Duodenal mucosa (tissue), 2 donors: ENCODE results near the gene EFCAB12.
"Not testable (repeated sequence)": the region's sequence is repeated elsewhere in the genome, so short reads cannot be mapped to it uniquely, and the experiment has no call there.

Source experiments
- H3K27ac ChIP-seq: one replicate; pipeline ENCODE4 v1.7.0; 2013; ENCODE audit warnings: low read depth, low read length
- H3K27me3 ChIP-seq, 2 donors: one replicate each; pipeline ENCODE4 v1.7.0; 2013; ENCODE audit warnings: low read length in 2 of 2, control low read depth in 1 of 2; ENCODE audit not compliant: insufficient read depth in 2 of 2, control insufficient read depth in 1 of 2
- H3K36me3 ChIP-seq, 2 donors: one replicate each; pipeline ENCODE4 v1.7.0; 2013; ENCODE audit warnings: low read length in 2 of 2, control low read depth in 1 of 2; ENCODE audit not compliant: insufficient read depth in 2 of 2, control insufficient read depth in 1 of 2
- H3K4me1 ChIP-seq, 2 donors: one replicate each; pipeline ENCODE4 v1.7.0; 2013; ENCODE audit warnings: low read length in 2 of 2, control low read depth in 1 of 2; ENCODE audit not compliant: insufficient read depth in 2 of 2, control insufficient read depth in 1 of 2
- H3K4me3 ChIP-seq, 2 donors: one replicate each; pipeline ENCODE4 v1.7.0; 2013; ENCODE audit warnings: low read length in 2 of 2, low read depth in 1 of 2
- H3K9ac ChIP-seq, 2 donors: one replicate each; pipeline ENCODE4 v1.7.0; 2013; ENCODE audit warnings: low read length in 2 of 2, low read depth in 1 of 2
- H3K9me3 ChIP-seq, 2 donors: one replicate each; pipeline ENCODE4 v1.7.0; 2013; ENCODE audit warnings: low read length in 2 of 2, control low read depth in 1 of 2; ENCODE audit not compliant: control insufficient read depth in 1 of 2

EFCAB12 gene

GRCh38 chr3:129387487-129387886 is 40.9 kb downstream of the EFCAB12 start:
- Histone ChIP-seq H3K9ac (no peak overlapping the region), H3K4me3 (no peak overlapping the region), H3K27ac (no peak overlapping the region), H3K27me3 (no peaks in the 10 kb centered on the region), H3K4me1 (no peaks in the 10 kb centered on the region), H3K9me3 (no peaks in the 10 kb centered on the region), H3K36me3 (peaks cover 9 to 50% of the 10 kb centered on the region in 2 donors)

DNA sequence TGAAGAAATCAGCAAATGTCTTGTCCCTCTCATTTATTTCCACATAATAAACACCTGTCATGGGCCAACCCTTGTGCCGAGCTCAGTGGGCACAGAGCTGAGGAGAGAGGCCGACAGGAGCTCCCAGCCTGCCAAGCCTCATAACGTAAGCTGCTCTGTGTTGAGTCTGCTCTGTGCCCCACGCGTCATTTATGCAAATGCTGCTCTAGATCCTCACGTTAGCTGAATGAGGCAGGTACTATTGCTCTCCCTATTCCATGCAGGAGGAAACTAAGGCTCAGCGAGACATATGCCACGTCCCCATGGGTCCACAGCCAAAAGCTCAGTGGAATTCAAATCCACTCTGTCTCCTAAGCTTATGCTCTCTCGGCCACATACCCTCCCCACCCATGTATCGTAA is 41.5 kb downstream of the EFCAB12 start:
- Histone ChIP-seq H3K9ac (no peak overlapping the region), H3K4me1 (no peaks in the 10 kb centered on the region), H3K4me3 (no peak overlapping the region), H3K27ac (no peak overlapping the region), H3K27me3 (no peaks in the 10 kb centered on the region), H3K9me3 (no peaks in the 10 kb centered on the region), H3K36me3 (peaks cover 9 to 45% of the 10 kb centered on the region in 2 donors)

DNA sequence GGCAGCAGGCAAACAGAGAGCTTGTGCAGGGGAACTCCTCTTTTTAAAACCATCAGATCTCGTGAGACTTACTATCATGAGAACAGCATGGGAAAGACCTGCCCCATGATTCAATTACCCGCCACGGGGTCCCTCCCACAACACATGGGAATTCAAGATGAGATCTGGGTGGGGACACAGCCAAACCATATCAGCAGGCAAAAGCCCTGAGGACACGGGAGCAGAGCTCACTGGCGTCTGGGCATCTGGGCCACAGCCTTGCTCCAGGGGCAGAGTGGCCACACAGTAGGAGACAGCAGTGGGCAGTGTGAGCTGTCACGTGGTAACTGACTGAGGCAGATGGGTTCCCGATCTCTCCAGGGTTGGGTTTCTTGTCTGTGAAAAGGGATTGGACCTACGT is 42.9 kb downstream of the EFCAB12 start:
- not testable (repeated sequence) for H3K9ac ChIP-seq, H3K4me3 ChIP-seq, H3K9me3 ChIP-seq, H3K27me3 ChIP-seq, H3K27ac ChIP-seq, H3K4me1 ChIP-seq
- peaks cover 9 to 32% of the 10 kb centered on the region in 2 donors for H3K36me3 ChIP-seq

GRCh38 chr3:129384594-129385323 is 43.7 kb downstream of the EFCAB12 start:
- Histone ChIP-seq H3K4me1 (no peaks in the 10 kb centered on the region), H3K27me3 (no peaks in the 10 kb centered on the region), H3K9me3 (peaks cover 3 to 6% of the 10 kb centered on the region in 2 donors), H3K4me3 (no peak overlapping the region), H3K36me3 (peaks cover 9 to 26% of the 10 kb centered on the region in 2 donors), H3K9ac (no peak overlapping the region), H3K27ac (no peak overlapping the region)

GRCh38 chr3:129384103-129384502 is 44.3 kb downstream of the EFCAB12 start:
- H3K9me3 ChIP-seq, H3K4me3 ChIP-seq, H3K9ac ChIP-seq, H3K4me1 ChIP-seq, H3K27me3 ChIP-seq, H3K27ac ChIP-seq: not testable (repeated sequence)
- H3K36me3 ChIP-seq = peaks cover 4 to 20% of the 10 kb centered on the region in 2 donors

DNA sequence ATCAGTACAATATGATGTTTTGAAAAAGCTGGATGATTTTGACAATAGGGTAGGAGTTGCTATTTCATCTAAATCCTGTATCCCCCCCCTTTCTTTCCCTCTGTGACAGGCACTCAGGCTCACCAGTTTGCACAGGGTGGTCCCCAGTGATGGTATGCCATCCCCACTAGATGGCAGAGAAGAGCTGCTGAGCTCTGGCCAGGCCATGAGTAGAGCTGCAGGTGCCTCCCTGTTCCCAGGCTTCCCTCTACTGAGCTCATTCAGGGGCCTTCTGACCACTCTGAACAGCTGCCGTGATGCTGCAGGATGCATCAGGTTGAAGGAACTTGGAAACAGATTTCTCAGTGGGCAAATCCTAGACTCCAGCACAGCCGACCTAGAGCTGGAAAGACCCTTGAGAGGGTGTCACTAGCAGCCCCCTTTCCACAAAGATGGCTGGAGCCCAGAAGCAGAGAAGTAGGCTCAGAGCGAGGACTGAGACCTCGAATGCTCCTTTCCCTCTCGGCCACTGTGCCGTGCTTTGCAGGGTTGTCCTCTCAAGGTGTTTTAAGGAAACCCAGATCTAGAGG is 45.1 kb downstream of the EFCAB12 start:
- Histone ChIP-seq H3K4me1 (peaks cover 4 to 5% of the 10 kb centered on the region in 2 donors), H3K27me3 (no peaks in the 10 kb centered on the region), H3K9ac (no peak overlapping the region)

GRCh38 chr3:129382366-129382765 is 46.1 kb downstream of the EFCAB12 start:
- no peaks in the 10 kb centered on the region for H3K27me3 ChIP-seq
- no peak overlapping the region for H3K9ac ChIP-seq
- H3K27ac ChIP-seq = no peak overlapping the region
- H3K9me3 ChIP-seq = peaks cover 3 to 9% of the 10 kb centered on the region in 2 donors
- peaks cover 0 to 12% of the 10 kb centered on the region in 2 donors for H3K36me3 ChIP-seq
- peaks cover 4 to 5% of the 10 kb centered on the region in 2 donors for H3K4me1 ChIP-seq
- H3K4me3 ChIP-seq = no peak overlapping the region

More for the DNA sequence above, 45.1 kb downstream of the EFCAB12 start:
- H3K36me3 ChIP-seq = peaks cover 4 to 20% of the 10 kb centered on the region in 2 donors
- no peak overlapping the region for H3K27ac ChIP-seq
- H3K9me3 ChIP-seq = peaks cover 3 to 9% of the 10 kb centered on the region in 2 donors
- no peak overlapping the region for H3K4me3 ChIP-seq

- no peak overlapping the region for H3K4me3 ChIP-seq
- no peaks in the 10 kb centered on the region for H3K27me3 ChIP-seq
- no peak overlapping the region for H3K9ac ChIP-seq
- peaks cover 3 to 9% of the 10 kb centered on the region in 2 donors for H3K9me3 ChIP-seq
- no peak overlapping the region for H3K27ac ChIP-seq
- H3K4me1 ChIP-seq = peaks cover 4 to 5% of the 10 kb centered on the region in 2 donors
- no peaks in the 10 kb centered on the region for H3K36me3 ChIP-seq
These were observed 48.7 kb downstream of the EFCAB12 start for GRCh38 chr3:129379582-129380358.

DNA sequence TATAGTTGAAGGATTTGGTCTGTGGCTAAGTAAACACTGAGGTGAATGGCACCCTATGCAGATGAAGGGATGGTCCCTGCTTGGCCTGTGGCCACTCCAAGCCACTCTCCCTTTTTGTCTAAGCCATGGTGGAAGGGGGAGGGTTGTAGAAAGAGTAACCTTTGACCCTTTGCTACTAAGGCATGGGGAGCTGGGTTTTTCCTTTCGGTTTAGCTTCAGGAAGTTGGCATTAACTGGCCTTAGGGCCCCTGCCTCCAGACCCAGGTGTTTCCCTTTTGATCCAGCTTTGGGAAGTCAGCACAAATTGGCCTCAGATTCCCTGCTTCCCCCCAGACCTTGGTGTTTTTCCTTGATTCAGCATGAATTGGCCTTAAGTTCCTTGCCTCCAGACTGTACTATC is 49.5 kb downstream of the EFCAB12 start:
- no peaks in the 10 kb centered on the region for H3K27me3 ChIP-seq
- no peak overlapping the region for H3K4me3 ChIP-seq
- H3K27ac ChIP-seq = no peak overlapping the region
- peaks cover 3 to 9% of the 10 kb centered on the region in 2 donors for H3K9me3 ChIP-seq
- peaks cover 4 to 5% of the 10 kb centered on the region in 2 donors for H3K4me1 ChIP-seq
- no peak overlapping the region for H3K9ac ChIP-seq
- no peaks in the 10 kb centered on the region for H3K36me3 ChIP-seq

- H3K4me3 ChIP-seq = no peak overlapping the region
- no peak overlapping the region for H3K27ac ChIP-seq
- H3K36me3 ChIP-seq = no peaks in the 10 kb centered on the region
- peaks cover 3 to 9% of the 10 kb centered on the region in 2 donors for H3K9me3 ChIP-seq
- no peak overlapping the region for H3K9ac ChIP-seq
- H3K27me3 ChIP-seq = no peaks in the 10 kb centered on the region
- H3K4me1 ChIP-seq = peaks cover 4 to 5% of the 10 kb centered on the region in 2 donors
These were observed 50.8 kb downstream of the EFCAB12 start for GRCh38 chr3:129377615-129378014.
